ENCODE data around the gene UBXN10. TPM values are rescaled to one million over a fixed set of nuclear protein-coding genes. Genes with fewer than 3 reads are reported as not detected.

UBXN10 gene
- total and polyA plus RNA-seq, 2 donors (not counting 3 experiments of a cell fraction or from before 2014, with no cell fraction given): not detected

DNA sequence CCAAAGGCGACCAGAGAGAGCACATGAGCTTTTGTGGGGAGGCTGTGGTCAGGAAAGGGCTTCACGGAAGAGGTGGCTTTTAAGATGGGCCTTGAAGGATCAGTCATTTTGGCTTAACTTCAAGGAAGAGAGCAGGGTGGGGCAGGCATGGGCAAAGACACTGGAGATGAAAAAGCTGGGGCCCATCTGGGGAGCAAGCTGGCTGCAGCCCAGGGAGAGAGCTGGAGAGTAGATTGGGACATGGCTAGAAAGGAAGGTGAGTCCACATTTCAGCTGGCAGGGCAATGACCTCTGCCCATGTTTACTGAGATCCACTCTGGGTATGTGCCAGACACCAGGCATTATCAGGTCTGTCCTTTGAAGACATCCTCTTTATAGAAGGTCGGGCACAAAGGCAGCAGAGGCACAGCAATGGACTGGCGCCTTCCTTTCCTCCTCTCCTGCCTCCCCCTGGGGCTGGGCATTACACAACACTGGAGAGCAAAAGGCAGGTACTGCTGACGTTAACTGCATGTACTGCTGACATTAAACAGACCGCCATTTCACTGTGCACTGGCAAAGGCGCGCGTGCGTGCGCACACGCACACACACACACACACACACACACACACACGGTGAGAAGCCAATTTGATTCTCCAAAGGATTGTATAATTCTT lies 2.2 kb upstream of the UBXN10 start:
- CTCF ChIA-PET: interaction anchor here (1.4 to 1.9 kb wide), 3 partner anchors 12 to 263 kb away, joined by 3 to 6 read pairs (median 5); no protein-coding TSS in a partner anchor
- Histone ChIP-seq H3K36me3 (ENCODE audit: control insufficient read depth in 2 of 2, extremely low read depth in 1 of 2, insufficient read depth in 2 of 2, low read length in 2 of 2) (no peaks in the 10 kb centered on the region), H3K27ac (ENCODE audit: insufficient read depth, low read depth, low read length) (no peak overlapping the region), H4K20me1 (replicated peaks; ENCODE audit: control insufficient read depth, extremely low read depth, insufficient read depth, low read length) (no peaks in the 10 kb centered on the region), H2AFZ (ENCODE audit: low read depth, low read length) (no peak overlapping the region), H3K4me3 (replicated peaks in 1 of 3; ENCODE audit: insufficient read depth in 1 of 3, low read depth in 1 of 3, low read length in 3 of 3) (no peak overlapping the region), H3K9me1 (replicated peaks; ENCODE audit: control insufficient read depth, extremely low read depth, insufficient read depth, low read length) (no peaks in the 10 kb centered on the region), H3K9me3 (replicated peaks; ENCODE audit: control insufficient read depth, insufficient read depth, low read length) (no peaks in the 10 kb centered on the region), H3K27me3 (ENCODE audit: control insufficient read depth in 2 of 2, insufficient read depth in 2 of 2, low read length in 2 of 2) (peaks cover 14 to 22% of the 10 kb centered on the region in 2 experiments), H3K4me2 (ENCODE audit: insufficient read depth, low read length) (no peak overlapping the region), H3K4me1 (ENCODE audit: control insufficient read depth, extremely low read depth, insufficient read depth, low read length) (peaks cover 4% of the 10 kb centered on the region), H3K9ac (replicated peaks; ENCODE audit: extremely low read depth, insufficient read depth, low read length) (no peak overlapping the region), H3K79me2 (ENCODE audit: control insufficient read depth, insufficient read depth, low read length) (no peaks in the 10 kb centered on the region)
- no peak for TF ChIP-seq MYC (IDR thresholded peaks at IDR 0.05; ENCODE audit: low read depth, low read length)
- no peak for TF ChIP-seq GATA2 (IDR thresholded peaks at IDR 0.05; ENCODE audit: insufficient read depth, insufficient read length, low read depth, low read length)
- no peak for TF ChIP-seq POLR2AphosphoS5 (IDR thresholded peaks at IDR 0.05; ENCODE audit: insufficient read depth, low read depth, low read length)
- no peak for TF ChIP-seq FOS (IDR thresholded peaks at IDR 0.05; ENCODE audit: borderline replicate concordance, insufficient read depth, low read length)
- TF ChIP-seq, protein P1, sequence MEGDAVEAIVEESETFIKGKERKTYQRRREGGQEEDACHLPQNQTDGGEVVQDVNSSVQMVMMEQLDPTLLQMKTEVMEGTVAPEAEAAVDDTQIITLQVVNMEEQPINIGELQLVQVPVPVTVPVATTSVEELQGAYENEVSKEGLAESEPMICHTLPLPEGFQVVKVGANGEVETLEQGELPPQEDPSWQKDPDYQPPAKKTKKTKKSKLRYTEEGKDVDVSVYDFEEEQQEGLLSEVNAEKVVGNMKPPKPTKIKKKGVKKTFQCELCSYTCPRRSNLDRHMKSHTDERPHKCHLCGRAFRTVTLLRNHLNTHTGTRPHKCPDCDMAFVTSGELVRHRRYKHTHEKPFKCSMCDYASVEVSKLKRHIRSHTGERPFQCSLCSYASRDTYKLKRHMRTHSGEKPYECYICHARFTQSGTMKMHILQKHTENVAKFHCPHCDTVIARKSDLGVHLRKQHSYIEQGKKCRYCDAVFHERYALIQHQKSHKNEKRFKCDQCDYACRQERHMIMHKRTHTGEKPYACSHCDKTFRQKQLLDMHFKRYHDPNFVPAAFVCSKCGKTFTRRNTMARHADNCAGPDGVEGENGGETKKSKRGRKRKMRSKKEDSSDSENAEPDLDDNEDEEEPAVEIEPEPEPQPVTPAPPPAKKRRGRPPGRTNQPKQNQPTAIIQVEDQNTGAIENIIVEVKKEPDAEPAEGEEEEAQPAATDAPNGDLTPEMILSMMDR (IDR thresholded peaks at IDR 0.05; ENCODE audit: extremely low read depth in 1 of 2, insufficient read depth in 1 of 2, low read depth in 1 of 2, low read length in 2 of 2): no peak
- no peak for TF ChIP-seq EZH2 (IDR thresholded peaks at IDR 0.05; ENCODE audit: borderline replicate concordance, low read depth, low read length, severe bottlenecking)
- TF ChIP-seq, protein P2, sequence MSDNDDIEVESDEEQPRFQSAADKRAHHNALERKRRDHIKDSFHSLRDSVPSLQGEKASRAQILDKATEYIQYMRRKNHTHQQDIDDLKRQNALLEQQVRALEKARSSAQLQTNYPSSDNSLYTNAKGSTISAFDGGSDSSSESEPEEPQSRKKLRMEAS (IDR thresholded peaks at IDR 0.05; ENCODE audit: insufficient read depth, insufficient read length): no peak
- no peak for TF ChIP-seq POLR2A (IDR thresholded peaks at IDR 0.05; ENCODE audit: low read depth, low read length)
- TF ChIP-seq JUN (IDR thresholded peaks at IDR 0.05; ENCODE audit: borderline replicate concordance, insufficient read depth, insufficient read length, low read depth): no peak
- FAIRE-seq (no peak), DNase-seq (ENCODE audit: low read depth, low spot score) (no peak)
- intact Hi-C loops (cut with micrococcal nuclease) (no loop called here), dilution Hi-C loops (cut with MboI; ENCODE audit: extremely low pct_ligation_motif_present, low sequenced_read_pairs) (no loop called here)
- BruUV-seq (replicated peaks): no TSS peak
- POLR2A ChIA-PET: no interaction called here

Data from endothelial cell of umbilical vein (primary cell).